K562 (cell line): ENCODE results near the gene NRN1L. TPM values are rescaled to one million over a fixed set of nuclear protein-coding genes. Genes with fewer than 3 reads are reported as not detected.
A peak's percentile ranks its signal among the peaks of the same experiment; 100 is the strongest.

Source experiments
- CCNT2 ChIP-seq: IDR thresholded peaks from 2 replicates; pipeline ENCODE4 v1.6.1; 2011; ENCODE audit warnings: borderline replicate concordance, low read depth, mild to moderate bottlenecking, moderate library complexity, mixed read lengths, low read length; ENCODE audit not compliant: insufficient read length; ENCODE audit errors: extremely low read depth
- CEBPG ChIP-seq, 3 experiments: fragments of 200-800 bp in 1 of 3; sonication (Bioruptor generic) in 1 of 3; sonication (generic) in 1 of 3; formaldehyde crosslinking in 1 of 3; IDR thresholded peaks in 2 of 3; conservative IDR thresholded peaks in 1 of 3; 2 replicates each; pipeline versions ENCODE4 v1.6.1 to v1.8.0; 2016 to 2022; ENCODE audit warnings: missing compliant biosample characterization in 2 of 3, missing genetic modification characterization in 2 of 3, mild to moderate bottlenecking in 1 of 3, missing genetic modification reagents in 1 of 3
- CREB5 ChIP-seq: fragments of 250-450 bp; sonication (Bioruptor Pico); IDR thresholded peaks from 2 replicates; pipeline ENCODE4 v1.5.0; 2020; ENCODE audit warnings: mild to moderate bottlenecking
- FOXP4 ChIP-seq: sonication (generic); formaldehyde crosslinking; IDR thresholded peaks from 2 replicates; pipeline ENCODE4 v1.8.0; 2022; ENCODE audit warnings: mild to moderate bottlenecking, missing genetic modification reagents, borderline replicate concordance
- HOMEZ ChIP-seq: fragments of 250-450 bp; sonication (Bioruptor Pico); IDR thresholded peaks from 2 replicates; pipeline ENCODE4 v1.4.0; 2020; ENCODE audit warnings: mild to moderate bottlenecking, moderate library complexity
- MAFG ChIP-seq: fragments of 450-650 bp; conservative IDR thresholded peaks from 2 replicates; pipeline ENCODE4 v1.6.1; 2016; ENCODE audit warnings: missing genetic modification characterization, missing compliant biosample characterization
- PHF20 ChIP-seq: fragments of 450-650 bp; IDR thresholded peaks from 2 replicates; pipeline ENCODE4 v1.6.1; 2018; ENCODE audit not compliant: partially characterized antibody
- PHF8 ChIP-seq: fragments of 200-600 bp; sonication (generic); IDR thresholded peaks from 2 replicates; pipeline ENCODE4 v1.6.1; 2012; ENCODE audit warnings: mixed run types, mild to moderate bottlenecking, inconsistent platforms, low read length, moderate library complexity, borderline replicate concordance
- RBBP5 ChIP-seq: fragments of 200-600 bp; sonication (generic); IDR thresholded peaks from 2 replicates; pipeline ENCODE4 v1.6.1; 2012; ENCODE audit warnings: borderline replicate concordance, mild to moderate bottlenecking, low read length, control low read depth, inconsistent platforms; ENCODE audit not compliant: insufficient read depth, poor library complexity, severe bottlenecking
- SMARCE1 ChIP-seq: fragments of 450-650 bp; IDR thresholded peaks from 2 replicates; pipeline ENCODE4 v1.7.1; 2016; ENCODE audit warnings: mild to moderate bottlenecking
- SRSF7 ChIP-seq: fragments of 200-400 bp; formaldehyde crosslinking; optimal IDR thresholded peaks from 2 replicates; pipeline ENCODE3; 2017; ENCODE audit warnings: mild to moderate bottlenecking, low read depth, low read length
- STAT5B ChIP-seq: fragments of 250-450 bp; sonication (Bioruptor Pico); IDR thresholded peaks from 2 replicates; pipeline ENCODE4 v1.8.0; 2021; ENCODE audit warnings: mild to moderate bottlenecking, inconsistent platforms
- WHSC1 ChIP-seq: IDR thresholded peaks from one replicate; pipeline ENCODE4 v1.6.1; 2012; ENCODE audit warnings: low read length, control low read depth, inconsistent platforms
- ZBTB43 ChIP-seq: sonication (generic); formaldehyde crosslinking; IDR thresholded peaks from 2 replicates; pipeline ENCODE4 v1.8.0; 2023; ENCODE audit warnings: mild to moderate bottlenecking, missing genetic modification reagents
- ZNF639 ChIP-seq, 2 experiments: fragments of 200-800 bp in 1 of 2; sonication (Bioruptor generic) in 1 of 2; sonication (generic) in 1 of 2; formaldehyde crosslinking in 1 of 2; IDR thresholded peaks in 1 of 2; conservative IDR thresholded peaks in 1 of 2; 2 replicates each; pipeline versions ENCODE4 v1.5.0 to v1.6.1; 2016 to 2020; ENCODE audit warnings: missing compliant biosample characterization in 1 of 2, missing genetic modification characterization in 1 of 2, missing genetic modification reagents in 1 of 2
- polyA plus RNA-seq, 8 experiments: library from polyadenylated mRNA; depleted of rRNA in 4 of 8; stranded (reverse) in 5 of 8; unstranded in 3 of 8; fragments of >200 nt; fragmentation: Nextera tagmentation in 2 of 8; fragmentation: Illumina TruSeq in 1 of 8; extraction: Ambion mirVana in 2 of 8; extraction: Trizol in 1 of 8; gene quantifications; 2 replicates each; pipeline versions ENCODE4 v1.2.1 to v1.2.3, GENCODE V29; 2011 to 2014; ENCODE audit warnings: inconsistent platforms in 1 of 8, missing spikeins in 1 of 8
- total RNA-seq, 7 experiments: library from RNA; depleted of rRNA in 6 of 7; stranded (reverse); fragments of >200 nt in 6 of 7; fragmentation: Illumina TruSeq in 2 of 7; extraction: Trizol in 2 of 7; gene quantifications; 2 replicates each; pipeline versions ENCODE4 v1.2.1 to v1.2.3, GENCODE V29; 2011 to 2021; ENCODE audit warnings: low replicate concordance in 1 of 7

NRN1L gene
- total and polyA plus RNA-seq, 9 of the 15 experiments (the other 6 are each of a cell fraction or from before 2014, with no cell fraction given) = 0.22 to 0.86 (median 0.61) TPM; not detected in 5

GRCh38 chr16:67847064-67847861 is 37.4 kb upstream of the NRN1L start, which contains the start of gene CENPT (continued):
- TF ChIP-seq HOMEZ (CRISPR knock-in tag) (no peak), MAFG (tag) (no peak), CCNT2 (peak; percentile 25), SMARCE1 (0 out of 2 replicates have a peak, but pooled peaks have one; percentile 25), CREB5 (no peak), CEBPG (CRISPR knock-in tag; IDR thresholded peaks at IDR 0.05) (no peak), CEBPG (tag; conservative IDR thresholded peaks at IDR 0.05 in 1 of 2, IDR thresholded peaks at IDR 0.05 in 1 of 2) (no peak), SRSF7 (no peak), ZNF639 (CRISPR knock-in tag; conservative IDR thresholded peaks at IDR 0.05 in 1 of 2, IDR thresholded peaks at IDR 0.05 in 1 of 2) (peak in 1 of 2 experiments; percentile 77; a peak in 1 of 4 replicates), WHSC1 (no peak), ZBTB43 (CRISPR knock-in tag) (0 out of 2 replicates have a peak, but pooled peaks have one; percentile 45), RBBP5 (peak; percentile 17), PHF8 (peak; percentile 53; the same call in 1 of the 2 replicates), PHF20 (no peak), STAT5B (CRISPR knock-in tag) (no peak), FOXP4 (CRISPR knock-in tag) (peak; percentile 91)
